Sciatic nerve (tissue), 2 donors: Measurements from ENCODE around the gene IL1A. TPM values are rescaled to one million over a fixed set of nuclear protein-coding genes. Genes with fewer than 3 reads are reported as not detected.
A peak's percentile ranks its signal among the peaks of the same experiment; 100 is the strongest.

ENCODE experiments used
- ATAC-seq: fragments of 200-7000 bp; cut with Tn5 transposase; one replicate; pipeline ENCODE4 v1.9.1; 2020; ENCODE audit warnings: mild to moderate bottlenecking, moderate library complexity
- DNase-seq: peaks from one replicate; pipeline ENCODE4 v3.0.0-alpha.2; 2020; ENCODE audit warnings: low spot score
- intact Hi-C: fragments of 100-400 bp; cut with DNase I; formaldehyde crosslinking; loops from one replicate; pipeline ENCODE4 v1.14.2; 2022
- total RNA-seq: library from RNA; stranded (reverse); fragmentation: NEBNext Ultra II Directional; extraction: Animal tissue kit (Norgen Biotek cat#: 25700); gene quantifications from one replicate; pipeline ENCODE4 v1.2.1, GENCODE V29; 2021
- donor health status: DM: no; HTN: no; CAD: no.
- donor health status: DM: no; HTN: no; CAD: no.

IL1A gene
- total RNA-seq, 1 donor from 2014 or later = 0.18 TPM

DNA sequence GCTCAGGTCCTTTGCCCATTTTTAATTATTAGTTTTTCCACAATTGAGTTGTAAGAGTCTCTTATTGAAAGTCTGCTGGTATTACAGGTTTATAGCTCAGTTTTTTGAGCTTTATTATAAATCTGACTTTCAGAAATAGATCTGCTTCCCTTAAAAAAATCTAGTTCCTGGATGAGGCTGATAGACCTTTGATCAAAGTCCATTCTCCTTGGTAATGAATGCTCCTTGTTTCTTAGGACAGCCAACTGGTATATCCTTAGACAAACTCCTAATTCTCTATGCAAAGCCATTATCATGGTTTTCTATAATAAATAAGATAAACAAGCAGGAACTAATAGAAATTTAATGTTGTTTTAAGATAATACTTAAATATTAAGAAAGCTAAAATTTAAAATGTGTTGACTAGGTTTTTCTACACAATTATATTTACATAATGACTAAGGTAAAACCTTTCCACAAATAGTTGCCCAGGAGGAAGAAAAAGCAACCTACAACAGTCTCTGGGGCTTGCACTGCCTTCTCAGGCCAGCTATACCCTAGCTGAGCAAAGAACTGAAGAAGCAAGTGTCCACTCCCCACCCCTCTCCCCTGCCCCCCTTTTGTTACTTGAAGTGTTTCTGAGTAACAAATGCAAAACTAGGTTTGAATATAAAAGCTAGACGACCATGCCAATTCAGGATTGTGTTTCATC is 46.6 kb downstream of the IL1A start:
- intact Hi-C loops = no loop called here
- no peak for ATAC-seq
- DNase-seq = no peak

DNA sequence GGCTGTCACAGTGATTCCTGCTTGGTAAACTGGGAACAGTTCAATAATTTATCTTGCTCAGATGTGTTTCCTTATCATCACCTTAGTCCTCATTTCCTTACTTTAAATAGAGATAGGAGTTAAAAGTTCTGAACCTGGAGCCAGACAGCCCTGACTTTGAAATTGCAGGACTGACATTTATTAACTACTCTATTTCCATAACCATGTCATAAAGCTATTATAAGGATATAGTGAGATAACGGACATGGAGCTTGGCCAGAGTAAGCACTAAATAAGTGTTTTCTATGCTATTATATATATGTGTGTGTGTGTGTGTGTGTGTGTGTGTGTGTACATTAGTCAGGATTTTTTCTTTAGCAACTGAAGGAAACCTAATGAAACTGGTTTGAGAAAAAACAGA is 50.4 kb downstream of the IL1A start:
- intact Hi-C loops = no loop called here
- no peak for ATAC-seq
- DNase-seq = no peak

DNA sequence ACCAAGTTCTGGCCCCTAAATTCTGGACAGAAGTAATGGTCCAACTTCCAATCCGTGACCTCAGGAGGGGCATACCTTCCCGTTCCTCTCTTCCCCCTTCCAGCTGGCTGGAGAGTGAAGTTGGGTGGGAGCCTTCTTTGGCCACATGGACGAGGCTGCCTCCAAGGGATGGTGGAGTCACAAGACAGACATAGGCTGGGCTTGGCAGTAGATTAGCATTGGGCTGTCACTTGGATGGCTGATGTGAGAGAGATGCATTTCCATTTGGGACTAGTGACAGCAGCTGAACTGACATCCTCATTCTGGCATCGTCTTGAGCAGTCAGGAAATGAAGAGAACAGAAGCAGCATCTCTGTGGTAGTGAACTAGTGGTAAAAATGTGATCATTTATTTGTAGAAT is 50.8 kb downstream of the IL1A start:
- intact Hi-C loops = no loop called here
- no peak for DNase-seq
- ATAC-seq = no peak

DNA sequence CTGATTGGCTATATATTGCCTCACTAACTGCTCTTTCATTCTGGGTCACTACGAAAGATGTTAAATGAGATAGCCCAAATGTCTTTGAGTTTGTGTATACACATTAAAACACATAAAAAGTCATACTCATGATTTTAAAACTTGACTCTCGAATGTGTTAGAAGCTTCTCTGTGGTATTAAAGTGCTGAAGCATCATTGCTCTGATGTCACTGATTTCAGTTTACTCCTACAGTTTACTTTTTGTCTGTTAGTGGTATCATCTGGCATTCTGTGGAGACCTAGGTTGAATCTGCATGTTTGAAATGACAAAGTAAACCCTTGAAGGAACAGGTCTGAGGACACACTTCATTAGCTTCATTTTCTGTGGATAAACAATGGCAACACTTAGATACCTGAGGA is 52.8 kb downstream of the IL1A start:
- ATAC-seq (no peak), DNase-seq (no peak)
- intact Hi-C loops = no loop called here

DNA sequence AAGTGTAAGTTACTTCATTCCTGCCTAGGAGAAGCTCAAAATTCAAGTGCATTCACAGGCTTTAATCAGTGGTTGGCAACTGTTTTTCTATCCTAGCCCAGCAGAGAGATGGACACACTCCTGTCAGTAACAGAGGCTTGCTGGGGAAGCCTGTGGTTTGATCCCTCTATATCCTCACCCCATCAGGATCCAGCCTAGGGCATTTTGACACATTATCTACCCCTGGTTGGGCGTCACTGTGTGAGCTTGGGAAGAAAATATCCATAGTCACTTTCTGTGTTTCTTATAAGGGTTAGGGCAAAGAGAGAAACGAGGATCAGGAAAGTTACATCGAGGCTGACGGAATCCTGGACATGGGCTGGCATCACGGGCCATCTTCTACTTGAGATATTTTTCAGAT is 53.5 kb downstream of the IL1A start:
- no peak for DNase-seq
- no peak for ATAC-seq
- intact Hi-C loops = no loop called here

DNA sequence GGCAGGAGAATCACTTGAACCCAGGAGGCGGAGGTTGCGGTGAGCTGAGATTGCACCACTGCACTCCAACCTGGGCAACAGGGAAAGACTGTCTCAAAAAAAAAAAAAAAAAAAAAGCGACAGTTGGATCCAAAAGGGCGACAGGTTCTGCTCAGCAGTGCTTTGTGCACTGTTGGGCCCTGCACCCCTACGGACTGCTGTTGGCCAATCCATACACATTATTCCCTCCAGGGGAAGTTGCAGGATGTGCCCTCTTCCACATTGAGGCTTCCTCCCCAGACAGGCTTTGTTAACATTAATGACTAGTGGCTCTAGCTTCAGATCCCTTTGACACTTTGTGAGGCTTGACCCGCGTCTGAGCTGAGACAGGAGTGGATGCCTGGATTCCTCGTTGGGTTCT is 54.1 kb downstream of the IL1A start:
- intact Hi-C loops = no loop called here
- DNase-seq (no peak), ATAC-seq (no peak)

DNA sequence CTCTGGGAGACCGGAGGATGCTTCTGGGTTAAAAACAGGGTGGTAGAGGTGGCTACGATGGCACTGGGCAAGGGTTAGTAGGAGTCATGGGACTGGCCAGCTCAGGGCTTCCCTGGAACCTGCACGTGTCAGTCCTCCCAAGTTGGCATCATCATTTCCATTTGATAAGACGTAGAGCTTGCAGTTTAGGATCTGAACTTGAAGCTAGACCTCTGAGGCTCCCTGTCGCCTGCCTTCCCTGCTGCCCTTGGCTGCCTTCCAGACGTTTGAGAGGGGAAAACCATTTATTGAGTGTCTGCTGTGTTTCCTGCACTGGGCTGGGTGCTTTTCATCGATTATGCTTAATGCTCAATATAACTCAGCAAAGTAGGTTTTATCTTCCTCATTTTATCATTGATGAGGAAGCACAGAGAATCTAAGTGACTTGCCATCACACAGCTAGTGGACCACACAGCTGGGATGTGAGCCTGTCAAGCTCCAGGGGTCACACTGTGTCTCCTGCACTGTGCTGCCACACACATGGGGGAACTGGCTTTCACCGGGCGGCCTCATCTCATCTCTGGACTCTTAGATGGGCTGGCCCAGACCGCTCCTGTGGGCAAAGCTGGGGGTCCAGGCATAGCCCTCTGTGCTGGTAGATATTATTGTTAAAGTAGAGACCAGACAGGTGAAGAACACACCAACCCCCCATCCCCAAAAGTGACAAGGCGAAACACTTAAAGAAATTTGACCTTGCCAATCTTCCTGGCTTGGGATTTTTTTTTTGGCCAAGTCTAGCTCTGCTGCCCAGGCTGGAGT is 55.7 kb downstream of the IL1A start:
- intact Hi-C loops = loop anchor here (5.0 to 10.0 kb wide), 2 partner anchors 104 to 126 kb away; no protein-coding TSS in a partner anchor
- no peak for ATAC-seq
- DNase-seq = no peak

DNA sequence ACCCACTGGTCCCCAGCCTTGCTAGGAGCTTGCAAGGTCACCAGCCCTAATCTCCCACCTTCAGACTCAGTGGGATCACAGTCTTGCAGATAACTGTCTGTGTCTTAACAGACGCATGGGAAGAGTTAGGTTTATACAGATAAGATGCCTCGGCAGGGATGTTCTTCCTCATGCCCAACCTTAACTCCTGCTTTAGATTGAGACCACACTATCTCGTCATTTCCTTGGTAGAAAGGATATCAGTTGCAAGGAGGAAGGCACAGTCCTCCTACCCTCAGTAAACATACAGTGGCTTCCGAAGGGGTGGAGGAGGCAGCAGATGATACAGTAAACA is 56.3 kb downstream of the IL1A start:
- ATAC-seq = no peak
- DNase-seq = no peak
- intact Hi-C loops = loop anchor here (5.0 to 10.0 kb wide), 2 partner anchors 103 to 126 kb away; no protein-coding TSS in a partner anchor

DNA sequence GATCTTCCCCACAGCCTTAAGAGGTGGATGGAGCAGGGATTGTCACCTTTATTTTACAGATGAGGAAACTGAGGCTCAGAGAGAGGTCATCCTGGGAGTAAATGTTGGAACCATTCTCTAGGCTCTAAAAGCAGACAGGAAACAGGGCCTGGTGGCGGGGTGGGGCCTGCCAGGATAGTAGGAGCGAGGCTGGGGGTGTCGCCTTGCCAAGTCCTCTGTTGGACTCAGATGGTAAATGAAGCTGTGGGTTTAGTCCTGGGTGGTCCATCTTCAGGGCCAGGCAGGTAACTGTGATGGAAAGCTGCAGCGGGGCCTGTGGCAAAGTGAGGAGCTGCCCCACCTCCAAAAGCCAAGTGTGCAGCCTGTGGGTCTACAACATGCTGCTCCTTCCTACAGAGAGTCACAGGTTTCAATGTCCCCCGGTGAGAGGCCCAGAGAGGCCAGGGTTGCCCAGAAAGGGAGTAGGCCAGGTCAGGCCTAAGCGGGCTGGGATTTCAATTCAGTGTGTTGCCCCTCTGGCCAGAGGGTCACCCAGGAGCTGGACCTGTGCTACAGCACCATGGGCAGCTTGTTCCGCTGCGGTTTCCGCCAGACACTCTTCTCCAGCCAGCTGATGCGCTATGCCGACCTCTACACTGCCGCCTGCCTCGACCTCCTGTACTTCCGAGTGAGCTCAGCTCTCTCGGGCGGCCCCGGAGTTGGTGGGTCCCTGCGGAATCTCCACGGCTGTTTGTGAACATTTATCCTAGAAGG is 56.8 kb downstream of the IL1A start:
- intact Hi-C loops = loop anchor here (5.0 to 10.0 kb wide), 2 partner anchors 103 to 125 kb away; no protein-coding TSS in a partner anchor
- no peak for ATAC-seq
- DNase-seq = no peak

DNA sequence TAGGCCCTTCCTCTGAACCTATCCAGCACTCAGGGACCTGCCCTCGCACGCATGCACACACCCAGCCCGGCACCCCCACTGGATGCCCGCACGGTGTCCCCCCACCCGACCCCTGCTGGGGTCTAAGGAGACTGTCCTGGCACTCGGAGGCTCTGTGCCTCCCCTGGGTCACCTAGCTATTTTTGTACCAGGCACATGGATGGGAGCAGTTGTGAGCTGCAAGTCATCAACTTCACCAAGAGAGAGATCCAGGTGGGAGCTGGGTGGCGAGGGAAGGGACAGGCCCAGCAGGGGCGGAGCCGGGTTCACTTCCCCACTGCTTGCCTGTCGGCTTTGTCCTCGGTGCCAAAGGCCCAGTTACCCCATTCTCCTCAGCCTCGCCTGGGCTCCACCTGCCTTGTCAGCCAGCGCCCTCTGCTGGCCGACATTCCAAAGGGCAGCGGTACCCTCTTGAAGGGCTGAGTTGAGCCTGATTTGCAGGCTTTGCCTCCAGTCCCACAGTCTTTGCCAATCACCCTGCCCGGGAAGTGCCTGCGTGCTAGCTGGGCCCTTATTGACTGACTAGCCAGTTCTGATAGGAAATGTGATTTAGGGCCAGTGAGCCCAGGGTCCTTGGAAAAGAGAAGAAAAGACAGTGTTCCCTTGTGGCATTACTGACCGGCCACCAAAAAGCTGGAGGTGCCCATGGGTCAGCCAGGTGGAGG is 57.7 kb downstream of the IL1A start:
- DNase-seq = peak; percentile 92
- intact Hi-C loops = loop anchor here (5.0 to 10.0 kb wide), 2 partner anchors 102 to 124 kb away; no protein-coding TSS in a partner anchor
- peak; percentile 93 for ATAC-seq

DNA sequence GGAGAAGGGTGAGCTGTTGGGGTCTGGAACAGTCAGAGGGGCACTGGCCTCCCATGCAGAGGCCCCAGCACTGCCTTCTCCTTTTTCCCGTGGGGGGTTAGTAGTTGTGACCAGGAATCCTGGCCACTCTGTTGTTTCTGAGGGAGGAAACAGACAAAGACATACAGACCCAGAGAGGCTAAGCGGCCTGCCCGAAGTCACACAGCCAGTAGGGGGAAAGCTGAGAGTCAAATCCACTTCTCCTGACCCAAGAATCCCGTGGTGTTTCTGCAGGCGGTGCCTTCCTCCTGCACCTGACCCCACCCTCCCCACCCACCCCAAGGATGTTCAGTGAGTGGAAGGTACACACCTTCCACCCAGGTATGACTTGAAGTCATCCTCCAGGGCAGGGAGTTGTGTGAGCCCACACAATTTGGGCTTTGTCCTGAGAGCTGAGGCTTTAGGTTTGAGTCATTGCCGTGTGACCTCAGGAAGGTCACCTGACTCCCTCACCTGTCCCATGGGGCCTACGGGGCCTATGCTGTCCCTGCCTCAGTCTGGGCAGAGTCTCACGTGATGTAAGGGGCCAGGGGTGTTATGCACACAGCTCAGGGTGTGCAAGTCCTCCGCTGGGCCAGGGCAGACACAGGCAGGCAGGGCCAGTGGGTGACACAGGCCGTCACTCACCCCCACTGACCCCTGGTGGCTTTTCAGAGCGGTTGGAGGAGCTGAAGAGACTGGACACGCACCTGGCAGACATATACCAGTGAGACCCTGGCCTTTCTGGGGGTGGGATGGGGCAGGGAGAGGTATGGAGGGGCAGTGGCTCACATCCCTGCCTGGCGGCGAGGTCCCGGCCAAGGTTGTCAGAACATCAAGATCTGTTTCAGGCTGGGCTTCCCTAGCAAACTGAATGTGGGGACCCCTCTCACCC is 58.5 kb downstream of the IL1A start:
- ATAC-seq (no peak), DNase-seq (no peak)
- intact Hi-C loops = loop anchor here (5.0 to 10.0 kb wide), 2 partner anchors 101 to 124 kb away; no protein-coding TSS in a partner anchor

DNA sequence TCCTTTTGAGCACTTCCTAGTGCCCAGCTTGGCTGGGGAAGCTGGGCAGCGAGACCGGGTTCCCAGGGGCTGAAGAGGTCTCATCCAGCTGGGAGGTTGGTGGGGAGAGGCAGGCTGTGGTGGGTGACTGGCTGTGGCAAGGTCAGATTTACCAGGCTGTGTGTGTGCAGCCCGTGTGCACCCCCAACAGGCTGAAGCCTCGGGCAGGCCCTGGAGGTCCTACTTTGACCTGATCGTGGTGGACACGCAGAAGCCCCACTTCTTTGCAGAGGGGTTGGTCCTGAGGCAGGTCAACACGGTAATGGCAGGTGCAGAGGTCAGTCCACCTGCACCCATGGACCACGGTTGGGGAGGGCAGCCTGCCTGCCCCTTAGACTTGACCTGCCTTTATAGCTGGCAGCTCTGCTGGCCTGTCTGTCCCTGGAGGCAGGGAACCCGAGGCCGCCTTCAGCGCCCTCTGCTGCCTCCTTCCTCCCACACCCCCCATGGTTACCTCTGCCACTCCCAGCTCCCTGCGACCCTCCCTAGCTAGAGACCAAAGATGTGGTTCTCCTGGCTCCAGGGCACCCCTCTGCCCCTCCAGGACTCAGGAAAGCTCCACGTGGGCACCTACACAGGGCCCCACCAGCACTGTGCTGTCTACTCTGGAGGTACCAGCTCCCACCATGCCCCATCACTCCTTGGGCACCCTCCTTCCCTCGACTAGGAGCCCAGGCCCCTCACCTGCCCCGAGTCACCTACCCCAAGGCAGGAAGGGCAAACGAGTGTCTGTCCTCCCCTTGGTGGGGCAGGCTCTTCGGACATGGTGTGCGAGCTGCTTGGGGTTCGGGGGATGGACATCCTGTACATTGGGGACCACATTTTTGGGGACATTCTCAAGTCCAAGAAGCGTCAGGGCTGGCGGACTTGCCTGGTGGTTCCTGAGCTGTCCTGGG is 59.4 kb downstream of the IL1A start:
- DNase-seq = no peak
- no peak for ATAC-seq

DNA sequence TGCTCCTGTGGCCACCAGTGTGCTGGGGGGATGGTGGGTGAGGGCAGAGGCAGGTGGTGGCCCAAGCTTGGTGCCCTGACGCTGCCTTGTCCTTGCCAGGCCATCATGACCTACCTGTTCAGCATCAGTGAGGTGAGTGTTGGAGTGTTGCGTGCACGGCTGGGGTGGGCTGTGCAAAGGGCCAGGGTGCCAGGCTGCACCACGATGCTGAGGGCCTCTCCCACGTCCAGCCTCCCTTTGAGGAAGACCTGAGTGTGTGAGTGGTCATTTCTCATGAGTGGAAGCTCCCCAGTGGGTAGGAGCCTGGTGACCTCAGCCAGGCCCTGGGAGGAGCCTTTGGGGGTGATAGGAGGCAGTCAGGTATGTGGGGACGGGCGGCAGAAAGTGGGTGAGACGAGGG is 60.3 kb downstream of the IL1A start:
- no peak for DNase-seq
- intact Hi-C loops = loop anchor here (10.0 kb wide), 1 partner anchor 99 kb away; no protein-coding TSS in a partner anchor
- no peak for ATAC-seq

More for the DNA sequence above, 59.4 kb downstream of the IL1A start:
- intact Hi-C loops = loop anchor here (5.0 to 10.0 kb wide), 2 partner anchors 100 to 123 kb away; no protein-coding TSS in a partner anchor
